Hematopoietic multipotent progenitor cell treated with erythropoietin and hydrocortisone succinate and interleukin-3 and kit ligand, for 6 days (in vitro differentiated cells): ENCODE measurements around the gene GUCY1A1.

Source experiments
- DNase-seq: peaks from one replicate; pipeline ENCODE4 v3.0.0-alpha.2; 2015

Gene GUCY1A1

GRCh38 chr4:155694100-155694785, 27.6 kb downstream of the GUCY1A1 start:
- no peak for DNase-seq

GRCh38 chr4:155696226-155696625, 29.6 kb downstream of the GUCY1A1 start:
- no peak for DNase-seq

- no peak for DNase-seq
These were observed 30.1 kb downstream of the GUCY1A1 start for GRCh38 chr4:155696726-155697125.

GRCh38 chr4:155701827-155702226, 35.2 kb downstream of the GUCY1A1 start:
- DNase-seq, result no peak

GRCh38 chr4:155703486-155704247, 37.0 kb downstream of the GUCY1A1 start:
- DNase-seq, result no peak

- DNase-seq, result no peak
These were observed 38.3 kb downstream of the GUCY1A1 start for GRCh38 chr4:155704841-155705404.

GRCh38 chr4:155705664-155706063, 39.0 kb downstream of the GUCY1A1 start:
- DNase-seq, result no peak

- DNase-seq, result no peak
These were observed 39.5 kb downstream of the GUCY1A1 start for GRCh38 chr4:155706147-155706546.

GRCh38 chr4:155707251-155707650, 40.6 kb downstream of the GUCY1A1 start:
- no peak for DNase-seq

- no peak for DNase-seq
These were observed 42.1 kb downstream of the GUCY1A1 start for GRCh38 chr4:155708782-155709181.

- DNase-seq, result no peak
These were observed 43.3 kb downstream of the GUCY1A1 start for GRCh38 chr4:155709918-155710317.

GRCh38 chr4:155711556-155711955, 44.9 kb downstream of the GUCY1A1 start:
- no peak for DNase-seq

GRCh38 chr4:155712846-155713245, 46.2 kb downstream of the GUCY1A1 start:
- peak; percentile 40 for DNase-seq

GRCh38 chr4:155713911-155714310, 47.3 kb downstream of the GUCY1A1 start:
- DNase-seq, result no peak

- DNase-seq, result no peak
These were observed 55.7 kb downstream of the GUCY1A1 start for GRCh38 chr4:155722336-155722735.

GRCh38 chr4:155722816-155723499, 56.3 kb downstream of the GUCY1A1 start:
- no peak for DNase-seq

- no peak for DNase-seq
These were observed 58.1 kb downstream of the GUCY1A1 start for GRCh38 chr4:155724731-155725130.

- DNase-seq, result no peak
These were observed 67.4 kb downstream of the GUCY1A1 start for GRCh38 chr4:155734065-155734464.

- no peak for DNase-seq
These were observed 68.3 kb downstream of the GUCY1A1 start for GRCh38 chr4:155734951-155735350.

GRCh38 chr4:155735496-155735895, 68.8 kb downstream of the GUCY1A1 start:
- DNase-seq, result no peak

- no peak for DNase-seq
These were observed 71.9 kb downstream of the GUCY1A1 start for GRCh38 chr4:155738548-155738947.

- DNase-seq, result no peak
These were observed 74.9 kb downstream of the GUCY1A1 start for GRCh38 chr4:155741546-155741945.

- peak; percentile 5 for DNase-seq
These were observed 75.8 kb downstream of the GUCY1A1 start for GRCh38 chr4:155742310-155743015.
